DOHH2 (cell line): ENCODE data around the gene INKA2.

Source experiments
- CTCF ChIP-seq: fragments of 200-600 bp; sonication (generic); IDR thresholded peaks from one replicate; pipeline ENCODE4 v1.5.1; 2014; ENCODE audit warnings: antibody characterized with exemption, mild to moderate bottlenecking, low read depth, low read length; ENCODE audit not compliant: poor library complexity, severe bottlenecking
- EZH2phosphoT487 ChIP-seq: fragments of 200-600 bp; sonication (generic); IDR thresholded peaks from 2 replicates; pipeline ENCODE4 v1.6.1; 2017; ENCODE audit warnings: borderline replicate concordance, mild to moderate bottlenecking, antibody characterized with exemption, low read length, moderate library complexity, mixed read lengths

GRCh38 chr1:111717450-111717849 lies 21.7 kb downstream of the INKA2 start:
- TF ChIP-seq EZH2phosphoT487 (no peak), CTCF (no peak)
